MM.1S (cell line): ENCODE results near the gene C8G.

Experiments
- EZH2 ChIP-seq: fragments of 300-600 bp; sonication (generic); optimal IDR thresholded peaks from 2 replicates; pipeline ENCODE3; 2017; ENCODE audit warnings: low read depth, mild to moderate bottlenecking, antibody characterized with exemption, low read length, mixed read lengths
- TF ChIP-seq, protein P1 (sequence below): fragments of 300-600 bp; sonication (generic); IDR thresholded peaks from 2 replicates; pipeline ENCODE4 v1.5.1; 2016; ENCODE audit warnings: antibody characterized with exemption, low read length, mixed read lengths

- TF ChIP-seq EZH2, result no peak
- TF ChIP-seq, protein P1, sequence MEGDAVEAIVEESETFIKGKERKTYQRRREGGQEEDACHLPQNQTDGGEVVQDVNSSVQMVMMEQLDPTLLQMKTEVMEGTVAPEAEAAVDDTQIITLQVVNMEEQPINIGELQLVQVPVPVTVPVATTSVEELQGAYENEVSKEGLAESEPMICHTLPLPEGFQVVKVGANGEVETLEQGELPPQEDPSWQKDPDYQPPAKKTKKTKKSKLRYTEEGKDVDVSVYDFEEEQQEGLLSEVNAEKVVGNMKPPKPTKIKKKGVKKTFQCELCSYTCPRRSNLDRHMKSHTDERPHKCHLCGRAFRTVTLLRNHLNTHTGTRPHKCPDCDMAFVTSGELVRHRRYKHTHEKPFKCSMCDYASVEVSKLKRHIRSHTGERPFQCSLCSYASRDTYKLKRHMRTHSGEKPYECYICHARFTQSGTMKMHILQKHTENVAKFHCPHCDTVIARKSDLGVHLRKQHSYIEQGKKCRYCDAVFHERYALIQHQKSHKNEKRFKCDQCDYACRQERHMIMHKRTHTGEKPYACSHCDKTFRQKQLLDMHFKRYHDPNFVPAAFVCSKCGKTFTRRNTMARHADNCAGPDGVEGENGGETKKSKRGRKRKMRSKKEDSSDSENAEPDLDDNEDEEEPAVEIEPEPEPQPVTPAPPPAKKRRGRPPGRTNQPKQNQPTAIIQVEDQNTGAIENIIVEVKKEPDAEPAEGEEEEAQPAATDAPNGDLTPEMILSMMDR, result no peak
These were observed 43.4 kb upstream of the C8G start for GRCh38 chr9:136901516-136902258.
